GM12878 (cell line): ENCODE measurements around the gene TULP4. TPM values are rescaled to one million over a fixed set of nuclear protein-coding genes. Genes with fewer than 3 reads are reported as not detected.

Experiments
- BACH1 ChIP-seq: fragments of 450-650 bp; IDR thresholded peaks from 2 replicates; pipeline ENCODE4 v1.6.1; 2017; ENCODE audit warnings: mild to moderate bottlenecking, borderline replicate concordance
- CHD2 ChIP-seq: IDR thresholded peaks from 2 replicates; pipeline ENCODE4 v1.6.1; 2011; ENCODE audit warnings: low read depth, low read length, improper control_type of control experiment, borderline replicate concordance
- CREM ChIP-seq: IDR thresholded peaks from 2 replicates; pipeline ENCODE4 v1.6.1; 2014; ENCODE audit warnings: antibody characterized with exemption, low read depth
- ZBTB4 ChIP-seq: fragments of 450-650 bp; formaldehyde crosslinking; IDR thresholded peaks from 2 replicates; pipeline ENCODE4 v1.4.0; 2022; ENCODE audit warnings: mild to moderate bottlenecking, moderate library complexity
- ZNF207 ChIP-seq: fragments of 450-650 bp; IDR thresholded peaks from 2 replicates; pipeline ENCODE4 v1.6.1; 2014; ENCODE audit warnings: antibody characterized with exemption, mild to moderate bottlenecking, borderline replicate concordance
- ZZZ3 ChIP-seq: IDR thresholded peaks from 2 replicates; pipeline ENCODE4 v1.6.1; 2011; ENCODE audit warnings: low read depth; ENCODE audit not compliant: control insufficient read depth, insufficient read length
- polyA plus RNA-seq, 11 experiments: library from polyadenylated mRNA; depleted of rRNA in 4 of 11; unstranded in 6 of 11; stranded (reverse) in 5 of 11; fragments of >200 nt; fragmentation: Nextera tagmentation in 4 of 11; fragmentation: Illumina TruSeq in 1 of 11; extraction: Ambion mirVana in 4 of 11; extraction: Trizol in 1 of 11; gene quantifications; 1 replicate in 1 of 11; 2 replicates in 10 of 11; pipeline versions ENCODE4 v1.2.1 to v1.2.3, GENCODE V29; 2011 to 2016; ENCODE audit warnings: inconsistent platforms in 2 of 11, missing spikeins in 2 of 11, low read depth in 1 of 11
- total RNA-seq, 4 experiments: library from RNA; depleted of rRNA in 3 of 4; stranded (reverse); fragments of >200 nt in 3 of 4; fragmentation: Illumina TruSeq in 1 of 4; extraction: Trizol in 1 of 4; gene quantifications; 2 replicates each; pipeline versions ENCODE4 v1.2.1 to v1.2.3, GENCODE V29; 2013 to 2021
- TF ChIP-seq, protein P1 (sequence below): IDR thresholded peaks from 2 replicates; pipeline ENCODE4 v1.6.1; 2012; ENCODE audit warnings: mild to moderate bottlenecking, low read depth, low read length

TULP4 gene
- total and polyA plus RNA-seq, 10 of the 15 experiments (the other 5 are each of a cell fraction or from before 2014, with no cell fraction given) = 0.73 to 31.8 (median 14.0) TPM

DNA sequence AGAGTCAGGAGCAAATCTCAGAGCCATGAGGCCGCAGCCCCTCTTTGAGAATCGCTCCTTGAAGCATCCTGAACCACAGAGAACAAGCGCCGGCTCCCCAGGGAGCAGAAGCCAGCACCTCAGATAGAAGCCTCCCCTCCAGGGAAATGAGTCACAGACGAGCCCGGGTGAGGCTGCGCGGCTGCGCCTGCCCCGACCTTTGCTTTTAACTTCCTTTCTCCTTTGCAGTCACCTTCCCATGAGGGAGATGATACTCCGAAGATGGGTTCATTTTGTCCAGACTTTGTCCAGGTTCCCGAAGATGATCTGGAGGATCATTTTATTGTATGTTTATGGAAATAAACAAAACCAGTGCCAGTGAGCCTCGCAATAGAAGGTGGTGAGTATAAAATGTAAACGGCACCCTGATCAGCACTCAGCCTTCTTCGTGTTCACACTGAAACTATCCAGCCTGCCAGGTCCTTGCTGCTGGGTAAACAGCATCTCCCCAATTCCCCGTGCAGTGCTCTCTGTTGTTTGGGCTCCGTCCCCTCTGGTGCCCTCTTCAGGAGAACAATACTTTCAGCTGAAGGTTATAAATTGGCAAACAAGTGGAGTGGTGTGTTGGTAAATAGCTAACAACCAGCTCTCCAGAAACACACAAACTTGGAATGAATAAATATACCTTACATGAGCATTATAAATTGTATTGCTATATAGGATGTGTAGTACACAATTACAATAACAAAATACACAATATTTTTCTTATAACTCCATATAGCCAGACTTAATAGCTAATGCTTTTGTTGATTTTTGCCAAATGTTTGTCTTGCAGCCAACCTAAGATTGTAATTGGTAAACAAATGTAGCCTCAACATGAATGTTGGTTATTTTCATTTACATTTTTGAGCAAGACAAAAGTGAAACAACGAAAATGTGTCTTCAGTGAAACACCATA, 206.2 kb downstream of the TULP4 start (continued):
- TF ChIP-seq BACH1 (no peak), CREM (no peak), ZZZ3 (no peak), CHD2 (no peak), ZBTB4 (CRISPR knock-in tag) (no peak), ZNF207 (no peak)
- TF ChIP-seq, protein P1, sequence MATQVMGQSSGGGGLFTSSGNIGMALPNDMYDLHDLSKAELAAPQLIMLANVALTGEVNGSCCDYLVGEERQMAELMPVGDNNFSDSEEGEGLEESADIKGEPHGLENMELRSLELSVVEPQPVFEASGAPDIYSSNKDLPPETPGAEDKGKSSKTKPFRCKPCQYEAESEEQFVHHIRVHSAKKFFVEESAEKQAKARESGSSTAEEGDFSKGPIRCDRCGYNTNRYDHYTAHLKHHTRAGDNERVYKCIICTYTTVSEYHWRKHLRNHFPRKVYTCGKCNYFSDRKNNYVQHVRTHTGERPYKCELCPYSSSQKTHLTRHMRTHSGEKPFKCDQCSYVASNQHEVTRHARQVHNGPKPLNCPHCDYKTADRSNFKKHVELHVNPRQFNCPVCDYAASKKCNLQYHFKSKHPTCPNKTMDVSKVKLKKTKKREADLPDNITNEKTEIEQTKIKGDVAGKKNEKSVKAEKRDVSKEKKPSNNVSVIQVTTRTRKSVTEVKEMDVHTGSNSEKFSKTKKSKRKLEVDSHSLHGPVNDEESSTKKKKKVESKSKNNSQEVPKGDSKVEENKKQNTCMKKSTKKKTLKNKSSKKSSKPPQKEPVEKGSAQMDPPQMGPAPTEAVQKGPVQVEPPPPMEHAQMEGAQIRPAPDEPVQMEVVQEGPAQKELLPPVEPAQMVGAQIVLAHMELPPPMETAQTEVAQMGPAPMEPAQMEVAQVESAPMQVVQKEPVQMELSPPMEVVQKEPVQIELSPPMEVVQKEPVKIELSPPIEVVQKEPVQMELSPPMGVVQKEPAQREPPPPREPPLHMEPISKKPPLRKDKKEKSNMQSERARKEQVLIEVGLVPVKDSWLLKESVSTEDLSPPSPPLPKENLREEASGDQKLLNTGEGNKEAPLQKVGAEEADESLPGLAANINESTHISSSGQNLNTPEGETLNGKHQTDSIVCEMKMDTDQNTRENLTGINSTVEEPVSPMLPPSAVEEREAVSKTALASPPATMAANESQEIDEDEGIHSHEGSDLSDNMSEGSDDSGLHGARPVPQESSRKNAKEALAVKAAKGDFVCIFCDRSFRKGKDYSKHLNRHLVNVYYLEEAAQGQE = no peak
